GM12875 (cell line): Measurements from ENCODE around the gene TGM5.
A peak's percentile ranks its signal among the peaks of the same experiment; 100 is the strongest.
"Not testable (repeated sequence)": the region's sequence is repeated elsewhere in the genome, so short reads cannot be mapped to it uniquely, and the experiment has no call there.

ENCODE experiments used
- H3K4me3 ChIP-seq: one replicate; pipeline ENCODE4 v1.5.1; 2011; ENCODE audit warnings: low read depth, low read length, control low read depth
- CTCF ChIP-seq: IDR thresholded peaks from 2 replicates; pipeline ENCODE4 v1.5.1; 2011; ENCODE audit warnings: low read depth, mild to moderate bottlenecking, control low read depth, inconsistent platforms, low read length, moderate library complexity, borderline replicate concordance; ENCODE audit not compliant: insufficient read depth

TGM5 gene

GRCh38 chr15:43294091-43294706, 27.5 kb upstream of the TGM5 start:
- no peak for TF ChIP-seq CTCF

GRCh38 chr15:43293432-43293831, 26.7 kb upstream of the TGM5 start:
- H3K4me3 ChIP-seq = no peak overlapping the region
- TF ChIP-seq CTCF = no peak

More at GRCh38 chr15:43294091-43294706, 27.5 kb upstream of the TGM5 start:
- H3K4me3 ChIP-seq = no peak overlapping the region

GRCh38 chr15:43292375-43293078, 25.8 kb upstream of the TGM5 start:
- TF ChIP-seq CTCF = no peak
- no peak overlapping the region for H3K4me3 ChIP-seq

- H3K4me3 ChIP-seq = not testable (repeated sequence)
Observed at GRCh38 chr15:43289656-43290055, 22.9 kb upstream of the TGM5 start.

- H3K4me3 ChIP-seq = no peak overlapping the region
- no peak for TF ChIP-seq CTCF
Observed at GRCh38 chr15:43287254-43287653, 20.5 kb upstream of the TGM5 start.

GRCh38 chr15:43286074-43286473, 19.3 kb upstream of the TGM5 start:
- H3K4me3 ChIP-seq = no peak overlapping the region
- TF ChIP-seq CTCF = no peak

- H3K4me3 ChIP-seq = no peak overlapping the region
- peak; percentile 63 for TF ChIP-seq CTCF
Observed at GRCh38 chr15:43285609-43286037, 18.9 kb upstream of the TGM5 start.

GRCh38 chr15:43283526-43283925, 16.8 kb upstream of the TGM5 start:
- no peak for TF ChIP-seq CTCF
- no peak overlapping the region for H3K4me3 ChIP-seq
